MM.1S (cell line): ENCODE measurements around the gene USPL1.

ENCODE experiments used
- CTCF ChIP-seq: fragments of 300-600 bp; sonication (generic); IDR thresholded peaks from 2 replicates; pipeline ENCODE4 v1.5.1; 2016; ENCODE audit warnings: antibody characterized with exemption, low read length, mixed read lengths
- EZH2 ChIP-seq: fragments of 300-600 bp; sonication (generic); optimal IDR thresholded peaks from 2 replicates; pipeline ENCODE3; 2017; ENCODE audit warnings: low read depth, mild to moderate bottlenecking, antibody characterized with exemption, low read length, mixed read lengths
- EZH2phosphoT487 ChIP-seq: fragments of 300-600 bp; sonication (generic); IDR thresholded peaks from 2 replicates; pipeline ENCODE4 v1.6.1; 2018; ENCODE audit warnings: antibody characterized with exemption, low read length

- no peak for TF ChIP-seq CTCF
- TF ChIP-seq EZH2phosphoT487, result no peak
- TF ChIP-seq EZH2, result no peak
Measured at GRCh38 chr13:30618930-30619279, 1.2 kb downstream of the USPL1 start.
